ENCODE data around the gene ARPIN.

ARPIN gene

GRCh38 chr15:89926158-89926557, 13.4 kb upstream of the ARPIN start:
- TF ChIP-seq CTCF (IDR thresholded peaks at IDR 0.05; ENCODE audit: low read length, missing control alignments): no peak
- no peak for DNase-seq (ENCODE audit: low read depth)
- no peak overlapping the region for H3K4me3 ChIP-seq (replicated peaks; ENCODE audit: low read depth, low read length)

GRCh38 chr15:89917442-89918101, 4.8 kb upstream of the ARPIN start:
- TF ChIP-seq CTCF (IDR thresholded peaks at IDR 0.05; ENCODE audit: low read length, missing control alignments): no peak
- no peak overlapping the region for H3K4me3 ChIP-seq (replicated peaks; ENCODE audit: low read depth, low read length)
- DNase-seq (ENCODE audit: low read depth): no peak

- no peak for TF ChIP-seq CTCF (IDR thresholded peaks at IDR 0.05; ENCODE audit: low read length, missing control alignments)
- DNase-seq (ENCODE audit: low read depth): no peak
- H3K4me3 ChIP-seq (replicated peaks; ENCODE audit: low read depth, low read length): no peak overlapping the region
Observed at GRCh38 chr15:89916660-89917059, 3.9 kb upstream of the ARPIN start.

- DNase-seq (ENCODE audit: low read depth): peak; percentile 12
Observed at GRCh38 chr15:89912145-89912673, 543 bp downstream of the ARPIN start.

GRCh38 chr15:89910891-89911626, 1.7 kb downstream of the ARPIN start:
- no peak for DNase-seq (ENCODE audit: low read depth)
- H3K4me3 ChIP-seq (replicated peaks; ENCODE audit: low read depth, low read length): no peak overlapping the region
- TF ChIP-seq CTCF (IDR thresholded peaks at IDR 0.05; ENCODE audit: low read length, missing control alignments): no peak

More at GRCh38 chr15:89912145-89912673, 543 bp downstream of the ARPIN start:
- peak overlapping the region; percentile 72 for H3K4me3 ChIP-seq (replicated peaks; ENCODE audit: low read depth, low read length)
- no peak for TF ChIP-seq CTCF (IDR thresholded peaks at IDR 0.05; ENCODE audit: low read length, missing control alignments)

- no peak for TF ChIP-seq CTCF (IDR thresholded peaks at IDR 0.05; ENCODE audit: low read length, missing control alignments)
- no peak for DNase-seq (ENCODE audit: low read depth)
- H3K4me3 ChIP-seq (replicated peaks; ENCODE audit: low read depth, low read length): no peak overlapping the region
Observed at GRCh38 chr15:89909611-89910010, 3.1 kb downstream of the ARPIN start.

All from fibroblast of pulmonary artery (primary cell).